ENCODE data around the gene BBS9. TPM values are rescaled to one million over a fixed set of nuclear protein-coding genes. Genes with fewer than 3 reads are reported as not detected.

Gene BBS9
- total RNA-seq, 1 donor from 2014 or later = 3.8 TPM

Other genes starting within 250 kb of the BBS9 start
- 29.0 and 34.0 TPM in 2 replicates for gene KBTBD2, start 237.8 kb upstream of the BBS9 start, total RNA-seq
- 0.52 and 2.4 TPM in 2 replicates for gene FKBP9, start 172.1 kb upstream of the BBS9 start, total RNA-seq
- gene NT5C3A, start 66.8 kb upstream of the BBS9 start, total RNA-seq = 36.2 and 43.9 TPM in 2 replicates
- 22.6 and 23.6 TPM in 2 replicates for gene RP9, start 20.2 kb upstream of the BBS9 start, total RNA-seq

All from activated T-helper 1 cell treated with anti-CD3 and anti-CD28 coated beads, Interleukin-12 subunit alpha, Interleukin-12 subunit beta, Interleukin-2, Interleukin-4 antibody, amounts not matched to agents 30 ng/mL and 10 ng/mL and 1 ng/mL, durations not matched to agents 14 hours and 24 hours and 36 hours (primary cell).